ENCODE data around the gene PRICKLE3. TPM values are rescaled to one million over a fixed set of nuclear protein-coding genes. Genes with fewer than 3 reads are reported as not detected.
A peak's percentile ranks its signal among the peaks of the same experiment; 100 is the strongest.

PRICKLE3 gene
- total RNA-seq, 2 donors from 2014 or later: 10.7 to 12.0 TPM

DNA sequence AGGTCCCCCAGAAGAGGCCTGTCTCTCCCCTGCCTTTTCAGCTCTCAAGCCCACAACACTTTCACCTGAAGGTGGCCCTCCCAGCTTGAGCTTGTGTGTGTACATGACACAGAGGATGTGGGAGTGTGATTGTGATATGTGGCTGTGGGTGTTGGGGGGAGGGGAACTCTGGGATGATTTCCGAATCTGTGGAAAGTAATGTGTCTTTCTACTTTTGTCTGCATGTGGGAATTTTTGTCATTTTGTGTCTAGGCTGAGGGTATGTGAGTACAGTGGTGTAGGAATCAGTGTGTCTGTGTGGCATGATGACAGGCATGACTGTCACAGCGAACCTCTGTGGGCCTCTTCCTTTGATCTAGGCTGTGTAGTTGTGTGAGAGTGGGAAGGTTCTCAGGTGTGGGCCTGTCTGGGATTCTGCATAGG is 7.4 kb upstream of the PRICKLE3 start:
- Mint-ChIP-seq H3K27me3 (ENCODE audit: insufficient read depth) (peaks cover 9% of the 10 kb centered on the region), H3K4me3 (no peak overlapping the region), H3K27ac (no peak overlapping the region), H3K4me1 (peaks cover 7% of the 10 kb centered on the region), H3K9me3 (peaks cover 65% of the 10 kb centered on the region), H3K36me3 (ENCODE audit: low read depth) (no peaks in the 10 kb centered on the region)
- no peak overlapping the region for H3K4me3 ChIP-seq (ENCODE audit: low read length)
- H3K27me3 ChIP-seq (ENCODE audit: control insufficient read depth, insufficient read depth, low read length, poor library complexity, severe bottlenecking): peaks cover 11% of the 10 kb centered on the region
- TF ChIP-seq, protein P1, sequence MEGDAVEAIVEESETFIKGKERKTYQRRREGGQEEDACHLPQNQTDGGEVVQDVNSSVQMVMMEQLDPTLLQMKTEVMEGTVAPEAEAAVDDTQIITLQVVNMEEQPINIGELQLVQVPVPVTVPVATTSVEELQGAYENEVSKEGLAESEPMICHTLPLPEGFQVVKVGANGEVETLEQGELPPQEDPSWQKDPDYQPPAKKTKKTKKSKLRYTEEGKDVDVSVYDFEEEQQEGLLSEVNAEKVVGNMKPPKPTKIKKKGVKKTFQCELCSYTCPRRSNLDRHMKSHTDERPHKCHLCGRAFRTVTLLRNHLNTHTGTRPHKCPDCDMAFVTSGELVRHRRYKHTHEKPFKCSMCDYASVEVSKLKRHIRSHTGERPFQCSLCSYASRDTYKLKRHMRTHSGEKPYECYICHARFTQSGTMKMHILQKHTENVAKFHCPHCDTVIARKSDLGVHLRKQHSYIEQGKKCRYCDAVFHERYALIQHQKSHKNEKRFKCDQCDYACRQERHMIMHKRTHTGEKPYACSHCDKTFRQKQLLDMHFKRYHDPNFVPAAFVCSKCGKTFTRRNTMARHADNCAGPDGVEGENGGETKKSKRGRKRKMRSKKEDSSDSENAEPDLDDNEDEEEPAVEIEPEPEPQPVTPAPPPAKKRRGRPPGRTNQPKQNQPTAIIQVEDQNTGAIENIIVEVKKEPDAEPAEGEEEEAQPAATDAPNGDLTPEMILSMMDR (conservative IDR thresholded peaks at IDR 0.05): no peak
- WGBS, 2 experiments (ENCODE audit: insufficient coverage in 1 of 2, insufficient read length in 1 of 2): 93 to 100% methylated on average over 1 to 2 of the region's 2 CpGs
- no peaks in the 10 kb centered on the region for H3K36me3 ChIP-seq (ENCODE audit: control insufficient read depth, insufficient read depth, low read length)
- no peaks in the 10 kb centered on the region for H3K4me1 ChIP-seq (ENCODE audit: control insufficient read depth, insufficient read depth, low read length)
- H3K9ac ChIP-seq (ENCODE audit: extremely low read depth, low read length, poor library complexity, severe bottlenecking): no peak overlapping the region
- H3K9me3 ChIP-seq (ENCODE audit: control insufficient read depth, low read length): no peaks in the 10 kb centered on the region
- DNase-seq: no peak
- H3K27ac ChIP-seq (ENCODE audit: low read depth, low read length): no peak overlapping the region

DNA sequence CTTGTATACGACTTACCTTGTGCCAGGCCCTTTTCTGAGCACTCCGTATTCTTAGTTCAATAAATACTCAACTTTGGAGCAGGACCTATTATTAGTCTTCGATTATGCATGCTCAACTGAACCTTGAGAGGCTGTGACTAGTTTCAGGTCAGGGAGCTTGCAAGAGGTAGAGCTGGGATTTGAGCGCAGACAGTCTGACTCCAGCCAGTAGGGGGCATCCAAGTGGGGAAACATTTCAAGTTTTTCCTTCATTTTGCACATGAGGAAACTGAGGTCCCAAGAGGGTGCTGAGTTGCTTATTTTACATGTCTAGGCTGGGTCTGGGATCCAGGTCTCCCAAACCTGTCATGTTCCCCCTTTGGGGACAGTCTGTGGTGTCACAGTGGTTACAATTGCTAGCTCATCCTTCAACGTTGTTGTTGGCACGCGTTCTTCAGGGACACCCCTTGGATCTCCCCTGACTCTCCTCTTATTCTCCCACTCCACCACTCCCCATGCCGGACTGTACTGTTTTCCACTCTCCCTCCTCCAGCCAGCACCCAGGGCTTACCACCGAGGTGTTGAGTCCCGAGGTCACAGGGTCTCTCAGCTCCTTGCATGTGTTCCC is 6.7 kb upstream of the PRICKLE3 start:
- Histone ChIP-seq H3K36me3 (ENCODE audit: control insufficient read depth, insufficient read depth, low read length) (no peaks in the 10 kb centered on the region), H3K27me3 (ENCODE audit: control insufficient read depth, insufficient read depth, low read length, poor library complexity, severe bottlenecking) (peaks cover 4% of the 10 kb centered on the region), H3K27ac (ENCODE audit: low read depth, low read length) (no peak overlapping the region), H3K9ac (ENCODE audit: extremely low read depth, low read length, poor library complexity, severe bottlenecking) (no peak overlapping the region), H3K9me3 (ENCODE audit: control insufficient read depth, low read length) (no peaks in the 10 kb centered on the region), H3K4me1 (ENCODE audit: control insufficient read depth, insufficient read depth, low read length) (no peaks in the 10 kb centered on the region), H3K4me3 (ENCODE audit: low read length) (no peak overlapping the region)
- H3K4me3 Mint-ChIP-seq: peak overlapping the region; percentile 67
- H3K4me1 Mint-ChIP-seq: peaks cover 3% of the 10 kb centered on the region
- TF ChIP-seq, protein P1 (conservative IDR thresholded peaks at IDR 0.05): peak; percentile 75
- no peaks in the 10 kb centered on the region for H3K36me3 Mint-ChIP-seq (ENCODE audit: low read depth)
- WGBS, 2 experiments (ENCODE audit: insufficient coverage in 1 of 2, insufficient read length in 1 of 2): 61 to 69% methylated on average over 3 to 10 of the region's 10 CpGs
- peaks cover 1% of the 10 kb centered on the region for H3K27me3 Mint-ChIP-seq (ENCODE audit: insufficient read depth)
- no peak overlapping the region for H3K27ac Mint-ChIP-seq
- H3K9me3 Mint-ChIP-seq: peaks cover 64% of the 10 kb centered on the region
- peak; percentile 77 for DNase-seq

DNA sequence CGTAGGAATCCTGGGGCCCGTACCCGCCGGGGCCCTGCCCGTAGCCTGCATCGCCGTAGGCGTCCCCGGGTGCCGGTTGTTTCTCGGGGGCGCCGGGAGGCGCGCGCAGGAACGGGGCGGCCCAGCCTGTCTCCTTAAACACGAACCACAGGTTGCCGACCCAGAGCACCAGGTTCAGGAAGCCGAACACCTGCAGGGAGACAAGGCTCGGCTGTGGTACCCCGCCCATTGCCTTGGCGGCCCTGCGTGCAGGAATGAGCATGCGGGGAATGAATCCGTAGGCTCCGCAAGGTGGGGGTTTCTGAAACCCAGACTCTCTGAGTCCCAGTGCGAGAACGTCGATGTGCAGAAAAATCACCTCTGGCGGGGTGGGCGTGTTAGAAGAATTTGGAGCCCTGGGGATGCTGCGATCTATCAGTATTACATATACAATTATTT is 5.4 kb upstream of the PRICKLE3 start:
- 0 to 1% methylated on average over 9 to 28 of the region's 34 CpGs for WGBS, 2 experiments (ENCODE audit: insufficient coverage in 1 of 2, insufficient read length in 1 of 2)
- Histone ChIP-seq H3K4me1 (ENCODE audit: control insufficient read depth, insufficient read depth, low read length) (no peaks in the 10 kb centered on the region), H3K36me3 (ENCODE audit: control insufficient read depth, insufficient read depth, low read length) (no peaks in the 10 kb centered on the region), H3K9ac (ENCODE audit: extremely low read depth, low read length, poor library complexity, severe bottlenecking) (peak overlapping the region; percentile 47), H3K27ac (ENCODE audit: low read depth, low read length) (no peak overlapping the region), H3K27me3 (ENCODE audit: control insufficient read depth, insufficient read depth, low read length, poor library complexity, severe bottlenecking) (no peaks in the 10 kb centered on the region), H3K4me3 (ENCODE audit: low read length) (peak overlapping the region; percentile 83), H3K9me3 (ENCODE audit: control insufficient read depth, low read length) (no peaks in the 10 kb centered on the region)
- TF ChIP-seq, protein P1 (conservative IDR thresholded peaks at IDR 0.05): no peak
- Mint-ChIP-seq H3K36me3 (ENCODE audit: low read depth) (no peaks in the 10 kb centered on the region), H3K4me3 (peak overlapping the region; percentile 67), H3K27ac (peak overlapping the region; percentile 68), H3K4me1 (peaks cover 3% of the 10 kb centered on the region), H3K9me3 (peaks cover 75% of the 10 kb centered on the region), H3K27me3 (ENCODE audit: insufficient read depth) (no peaks in the 10 kb centered on the region)
- DNase-seq: no peak
